Keratinocyte (primary cell): ENCODE data around the gene DCP1A.
"Not testable (repeated sequence)": the region's sequence is repeated elsewhere in the genome, so short reads cannot be mapped to it uniquely, and the experiment has no call there.

Source experiments
- EZH2 ChIP-seq: IDR thresholded peaks from one replicate; pipeline ENCODE4 v1.6.1; 2012; ENCODE audit warnings: inconsistent platforms, mild to moderate bottlenecking, low read length, moderate library complexity
- TF ChIP-seq, protein P1 (sequence below), 3 experiments: IDR thresholded peaks in 1 of 3; conservative IDR thresholded peaks in 1 of 3; optimal IDR thresholded peaks in 1 of 3; 2 replicates in 2 of 3; 3 replicates in 1 of 3; pipeline versions ENCODE3 to v1.5.1; 2011; ENCODE audit warnings: low read length in 3 of 3, mild to moderate bottlenecking in 3 of 3, moderate library complexity in 2 of 3, control low read depth in 1 of 3, inconsistent platforms in 1 of 3; ENCODE audit not compliant: insufficient read depth in 2 of 3; ENCODE audit errors: extremely low read depth in 1 of 3

DNA sequence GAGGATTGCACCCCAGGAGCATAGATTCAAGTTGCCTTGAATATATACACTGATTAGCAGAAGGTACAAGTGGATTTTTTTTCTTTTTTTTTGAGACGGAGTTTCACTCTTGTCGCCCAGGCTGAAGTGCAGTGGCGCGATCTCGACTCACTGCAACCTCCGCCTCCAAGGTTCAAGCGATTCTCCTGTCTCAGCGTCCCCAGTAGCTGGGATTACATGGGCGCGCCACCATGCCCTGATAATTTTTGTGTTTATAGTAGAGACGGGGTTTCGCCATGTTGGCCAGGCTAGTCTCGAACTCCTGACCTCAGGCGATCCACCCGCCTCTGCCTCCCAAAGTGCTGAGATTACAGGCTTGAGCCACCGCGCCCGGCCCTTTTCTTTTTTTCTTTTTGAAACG, 775 bp upstream of the DCP1A start:
- TF ChIP-seq, protein P1, sequence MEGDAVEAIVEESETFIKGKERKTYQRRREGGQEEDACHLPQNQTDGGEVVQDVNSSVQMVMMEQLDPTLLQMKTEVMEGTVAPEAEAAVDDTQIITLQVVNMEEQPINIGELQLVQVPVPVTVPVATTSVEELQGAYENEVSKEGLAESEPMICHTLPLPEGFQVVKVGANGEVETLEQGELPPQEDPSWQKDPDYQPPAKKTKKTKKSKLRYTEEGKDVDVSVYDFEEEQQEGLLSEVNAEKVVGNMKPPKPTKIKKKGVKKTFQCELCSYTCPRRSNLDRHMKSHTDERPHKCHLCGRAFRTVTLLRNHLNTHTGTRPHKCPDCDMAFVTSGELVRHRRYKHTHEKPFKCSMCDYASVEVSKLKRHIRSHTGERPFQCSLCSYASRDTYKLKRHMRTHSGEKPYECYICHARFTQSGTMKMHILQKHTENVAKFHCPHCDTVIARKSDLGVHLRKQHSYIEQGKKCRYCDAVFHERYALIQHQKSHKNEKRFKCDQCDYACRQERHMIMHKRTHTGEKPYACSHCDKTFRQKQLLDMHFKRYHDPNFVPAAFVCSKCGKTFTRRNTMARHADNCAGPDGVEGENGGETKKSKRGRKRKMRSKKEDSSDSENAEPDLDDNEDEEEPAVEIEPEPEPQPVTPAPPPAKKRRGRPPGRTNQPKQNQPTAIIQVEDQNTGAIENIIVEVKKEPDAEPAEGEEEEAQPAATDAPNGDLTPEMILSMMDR (optimal IDR thresholded peaks at IDR 0.05 in 1 of 3, IDR thresholded peaks at IDR 0.05 in 1 of 3, conservative IDR thresholded peaks at IDR 0.05 in 1 of 3; ENCODE audit: extremely low read depth in 1 of 3, insufficient read depth in 2 of 3, low read length in 3 of 3) = not testable (repeated sequence)
- not testable (repeated sequence) for TF ChIP-seq EZH2
